ENCODE results near the gene APLN. TPM values are rescaled to one million over a fixed set of nuclear protein-coding genes. Genes with fewer than 3 reads are reported as not detected.

Gene APLN
- total RNA-seq, 1 donor from 2014 or later, result 2.4 TPM

DNA sequence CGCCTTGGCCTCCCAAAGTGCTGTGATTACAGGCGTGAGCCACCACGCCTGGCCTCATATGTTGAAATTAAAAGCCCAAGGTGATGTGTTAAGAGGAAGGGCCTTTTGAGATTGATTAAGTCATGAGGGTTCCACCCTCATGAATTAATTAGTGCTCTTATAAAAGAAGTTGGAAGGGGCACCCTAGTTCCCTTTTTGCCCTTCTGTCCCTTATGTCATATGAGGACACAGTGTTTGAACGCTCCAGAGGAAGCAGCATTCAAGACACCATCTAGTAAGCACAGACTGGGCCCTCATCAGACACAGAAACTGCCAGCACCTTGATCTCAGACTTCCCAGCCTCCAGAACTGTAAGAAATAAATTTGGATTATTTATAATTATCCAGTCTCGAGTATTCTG, 5.1 kb upstream of the APLN start:
- no peak for DNase-seq

DNA sequence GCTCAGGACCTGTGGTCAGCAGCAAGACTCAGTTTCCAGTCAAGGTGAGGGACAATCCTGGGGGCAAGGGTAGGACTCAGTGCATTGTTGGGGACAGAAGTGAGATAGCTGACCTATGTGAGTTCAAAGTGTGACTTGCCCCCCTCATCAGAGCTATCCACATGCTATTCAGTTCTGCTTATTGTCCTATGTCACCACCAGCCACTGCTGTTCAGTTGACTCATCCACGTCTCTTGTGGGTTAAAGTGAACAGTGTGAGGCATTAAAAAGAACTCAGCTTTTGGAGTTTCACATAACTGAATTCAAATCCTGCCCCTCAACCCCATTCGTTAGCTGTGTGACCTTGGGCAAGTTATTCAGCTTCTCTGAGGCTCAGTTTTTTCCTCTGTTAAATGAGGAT, 4.4 kb upstream of the APLN start:
- no peak for DNase-seq

DNA sequence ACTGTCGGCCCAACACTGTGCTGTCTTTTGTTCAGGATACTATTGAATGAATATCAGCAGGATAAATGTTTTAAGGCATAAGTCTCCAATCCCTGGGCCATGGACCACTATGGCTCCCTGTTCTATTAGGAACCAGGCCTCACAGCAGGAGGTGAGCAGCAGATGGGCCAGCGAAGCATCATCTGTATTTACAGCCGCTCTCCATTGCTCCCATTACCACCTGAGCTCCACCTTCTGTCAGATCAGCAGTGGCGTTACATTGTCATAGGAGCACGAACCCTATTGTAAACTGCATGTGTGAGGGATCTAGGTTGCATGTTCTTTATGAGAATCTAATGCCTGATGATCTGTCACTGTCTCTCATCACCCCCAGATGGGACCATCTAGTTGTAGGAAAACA, 3.7 kb upstream of the APLN start:
- DNase-seq, result no peak

DNA sequence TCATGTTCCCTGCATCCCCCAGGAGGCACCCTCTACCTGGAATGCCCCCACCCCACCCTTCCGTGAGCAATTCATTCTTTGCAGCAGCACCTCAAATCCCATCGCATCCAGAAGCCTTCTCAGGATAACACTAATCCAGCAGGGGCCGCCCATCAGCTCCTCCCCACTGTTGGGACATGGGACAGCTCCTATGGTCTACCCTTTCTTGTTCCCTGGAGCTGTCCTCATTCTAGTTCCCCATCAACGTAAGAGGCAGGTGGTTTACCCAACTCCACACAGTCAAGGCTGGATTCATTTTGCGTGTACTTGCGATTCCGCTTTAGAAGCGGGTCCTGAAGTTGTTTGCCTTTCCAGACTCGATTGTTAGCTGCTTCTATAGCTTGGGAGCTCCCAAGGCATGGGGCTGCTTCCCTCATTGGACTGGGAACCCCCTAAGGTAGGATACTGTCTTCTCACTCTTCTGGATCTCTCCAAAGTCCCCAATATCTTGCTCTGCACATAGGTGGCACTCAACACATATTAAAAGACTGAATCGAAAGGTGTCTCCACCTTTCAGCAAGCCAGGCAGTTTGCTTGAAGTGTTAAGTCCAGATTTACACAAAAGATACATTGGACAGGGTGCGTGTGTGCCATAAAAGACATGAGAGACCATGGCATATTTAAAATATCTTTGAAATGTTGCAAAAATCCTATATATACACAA, 942 bp upstream of the APLN start:
- no peak for DNase-seq

DNA sequence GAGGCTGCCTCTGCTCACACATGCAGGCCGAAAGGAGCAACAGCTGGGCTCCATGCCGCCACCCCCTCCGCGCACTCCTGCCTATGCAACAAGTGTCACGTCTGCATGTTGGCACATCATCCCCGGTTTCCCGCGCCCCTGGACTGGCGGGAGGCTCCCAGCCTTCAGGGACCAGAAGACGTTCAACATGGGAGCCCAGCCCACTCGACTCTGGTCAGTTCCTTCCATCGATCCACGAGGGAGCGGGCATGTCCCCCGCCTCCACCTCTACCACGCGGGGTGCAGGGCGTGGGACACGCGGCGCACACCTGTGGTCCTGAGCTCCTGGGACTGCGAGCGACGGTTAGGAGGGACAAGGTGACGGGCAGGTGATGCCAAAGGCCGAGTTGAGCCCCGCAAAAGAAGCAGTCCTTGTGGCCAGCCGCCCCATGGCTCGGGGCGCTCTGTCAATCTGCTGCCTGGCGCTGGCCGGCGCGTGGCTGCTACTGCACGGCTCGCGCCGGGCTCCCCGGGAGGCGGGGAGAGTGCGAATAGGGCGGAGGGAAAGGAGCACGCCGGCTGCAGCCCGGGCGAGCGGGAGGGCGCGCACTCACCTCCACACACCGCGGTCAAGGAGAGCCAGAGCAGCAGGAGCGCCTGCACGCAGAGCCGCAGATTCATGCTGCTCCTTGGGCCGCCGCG, 645 bp downstream of the APLN start:
- DNase-seq, result no peak

DNA sequence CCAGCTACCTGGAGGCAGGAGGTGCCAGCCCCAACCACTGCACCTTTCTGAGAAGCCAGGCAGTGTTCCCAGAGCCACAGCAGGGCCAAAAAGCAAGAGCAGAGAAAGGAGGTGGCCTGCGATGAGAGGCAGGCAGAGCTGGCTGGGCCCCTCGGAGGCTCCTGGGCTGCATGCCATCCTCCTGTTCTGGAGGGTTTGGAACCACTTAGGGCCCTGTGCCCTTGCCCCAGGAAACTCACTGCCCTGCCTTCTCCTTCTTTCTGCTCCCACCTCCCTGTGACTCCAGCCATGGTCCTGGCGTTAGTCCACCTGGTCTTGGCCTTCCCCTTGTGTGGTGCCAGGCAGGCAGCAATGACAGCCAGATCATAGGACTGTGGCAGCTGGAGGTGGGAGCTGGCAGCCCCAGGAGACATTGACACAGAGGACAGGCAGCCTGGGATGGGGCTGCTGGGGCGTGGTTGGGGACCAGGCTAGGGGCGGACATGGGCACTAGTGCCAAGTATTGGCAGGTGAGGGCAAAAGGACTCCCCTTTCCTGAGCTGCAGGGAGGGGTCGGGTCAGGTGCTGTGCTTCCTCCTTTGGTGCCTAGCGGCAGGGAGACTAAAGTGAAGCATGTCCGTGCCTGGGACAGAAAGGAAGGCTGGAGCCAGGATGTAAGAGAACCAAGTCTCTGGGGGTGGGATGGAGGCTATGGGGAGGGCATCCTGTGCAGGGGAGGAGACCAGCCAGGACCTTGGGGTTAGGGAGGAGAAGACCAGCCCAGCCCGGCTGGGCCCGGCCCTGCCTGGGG, 1.4 kb downstream of the APLN start:
- DNase-seq, result no peak

DNA sequence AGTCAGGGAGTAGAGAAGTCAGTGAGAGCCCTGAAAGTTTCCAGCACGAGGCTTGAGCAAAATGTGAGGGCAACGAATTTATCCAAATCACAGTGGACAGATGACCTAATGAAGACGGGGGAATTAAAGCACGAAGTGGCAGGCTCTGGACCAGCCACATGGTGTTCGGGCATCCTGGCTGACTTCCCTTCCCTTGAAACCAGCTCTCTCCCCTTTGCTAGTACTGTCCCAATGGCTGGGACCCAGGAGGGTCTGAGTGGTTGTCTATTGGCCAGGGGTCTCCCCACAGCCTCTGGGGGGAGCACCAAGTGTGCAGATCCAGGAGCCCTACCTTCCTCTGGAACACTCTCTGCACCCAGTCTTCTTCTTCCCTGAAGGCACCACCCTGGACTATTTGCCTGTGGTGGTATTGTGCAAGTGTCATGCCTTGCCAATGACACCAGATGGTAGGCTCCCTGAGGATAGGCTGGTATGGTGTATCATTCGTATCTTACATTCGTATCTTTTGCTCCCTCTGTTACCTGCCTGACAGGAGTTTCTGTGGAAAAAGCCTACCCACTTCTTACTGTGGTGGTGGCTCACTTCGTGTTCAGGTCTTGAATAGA, 2.1 kb downstream of the APLN start:
- no peak for DNase-seq

DNA sequence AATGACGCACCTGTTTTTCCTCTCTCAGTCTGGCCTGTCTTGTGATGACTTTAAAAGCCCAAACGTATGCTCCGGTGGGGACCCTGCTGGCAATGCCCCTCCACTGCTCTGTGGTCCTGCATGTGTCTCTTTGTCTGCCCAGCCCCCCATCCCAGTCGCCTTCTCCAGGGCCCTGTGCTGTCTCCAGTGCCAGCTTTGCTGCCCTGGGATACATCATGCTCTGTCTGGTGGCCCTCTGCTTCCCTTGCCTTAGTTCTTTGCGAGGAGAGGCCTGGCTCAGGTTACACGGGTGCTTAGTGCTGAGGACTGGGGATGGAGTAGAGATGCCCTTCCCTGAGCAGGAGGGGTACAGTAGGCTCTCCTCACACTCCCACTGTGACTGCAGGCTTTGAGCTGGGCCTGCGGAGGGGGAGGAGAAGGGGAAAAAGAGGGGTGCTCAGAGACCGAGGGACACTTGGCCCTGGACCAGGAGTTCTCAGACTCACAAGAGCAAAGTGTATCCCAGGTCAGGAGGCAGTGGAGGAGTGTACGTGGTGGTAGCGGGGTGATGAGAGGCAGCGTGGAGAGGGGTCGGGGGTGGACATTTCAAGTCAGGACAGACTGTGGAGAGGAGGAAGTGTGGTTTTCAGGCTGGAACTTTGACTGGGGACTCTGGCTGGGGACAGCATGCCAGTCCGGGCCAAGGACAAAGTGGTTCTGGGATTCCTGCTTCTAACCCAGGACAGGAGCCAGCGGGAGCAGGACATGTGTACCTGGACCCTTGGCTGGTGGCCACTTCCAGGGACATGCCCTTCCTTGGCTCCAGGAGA, 2.8 kb downstream of the APLN start:
- no peak for DNase-seq

DNA sequence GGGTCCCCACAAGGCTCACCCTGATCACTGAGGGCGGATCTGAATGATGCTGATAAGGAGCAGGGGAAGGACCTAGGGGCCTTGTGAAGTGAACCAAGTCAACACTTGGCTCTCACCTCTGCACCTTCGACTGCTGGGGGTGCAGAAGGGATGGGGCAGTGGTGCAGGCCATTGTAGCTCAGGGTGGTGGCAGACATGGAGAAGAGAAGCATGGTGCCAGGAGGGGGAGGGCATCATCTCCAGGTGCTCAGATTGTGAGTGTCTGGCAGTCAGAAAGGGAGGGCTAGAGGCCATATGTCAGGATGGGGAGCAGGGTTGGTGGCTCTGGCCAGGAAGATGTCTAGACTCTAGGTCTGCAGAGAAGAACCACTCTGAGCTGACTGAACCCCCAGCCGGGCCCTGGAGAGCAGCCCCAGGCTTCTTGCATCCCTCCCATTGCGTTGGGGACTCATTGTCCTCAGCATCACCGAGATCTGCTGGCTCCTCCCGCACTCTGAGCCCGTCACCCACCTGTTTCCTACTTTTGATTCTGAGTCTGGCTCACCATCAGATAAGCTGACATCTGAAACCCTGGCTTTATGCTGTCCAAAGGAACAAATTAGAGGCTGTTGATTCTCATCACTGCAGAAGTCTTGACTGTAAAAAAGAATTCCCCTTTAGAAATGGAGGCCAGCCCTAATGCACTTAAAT, 3.8 kb downstream of the APLN start:
- DNase-seq, result no peak

DNA sequence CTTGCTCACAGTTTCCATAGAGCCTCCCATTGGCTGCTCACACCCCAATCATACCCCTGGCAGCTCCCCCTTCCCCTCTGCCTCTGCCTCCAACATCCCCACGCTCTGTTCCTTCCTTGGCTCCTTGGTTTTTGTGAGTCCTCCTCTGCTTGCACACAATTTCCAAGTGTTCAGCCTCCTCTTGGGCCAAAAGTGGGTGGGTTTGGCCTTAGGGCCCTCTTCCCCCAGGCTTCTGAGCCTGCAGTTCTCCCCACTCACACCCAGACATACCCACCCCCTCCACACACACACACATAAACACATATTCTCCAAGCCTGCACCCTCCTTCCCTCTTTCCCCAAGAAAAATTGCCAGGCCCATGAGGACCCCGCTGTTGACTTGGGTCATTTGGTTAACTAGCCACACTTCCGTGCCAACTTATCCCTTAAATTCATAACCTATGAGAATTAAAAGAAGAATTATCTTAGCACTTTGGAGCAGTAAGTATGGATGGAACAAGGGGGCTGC, 4.5 kb downstream of the APLN start:
- DNase-seq, result no peak

DNA sequence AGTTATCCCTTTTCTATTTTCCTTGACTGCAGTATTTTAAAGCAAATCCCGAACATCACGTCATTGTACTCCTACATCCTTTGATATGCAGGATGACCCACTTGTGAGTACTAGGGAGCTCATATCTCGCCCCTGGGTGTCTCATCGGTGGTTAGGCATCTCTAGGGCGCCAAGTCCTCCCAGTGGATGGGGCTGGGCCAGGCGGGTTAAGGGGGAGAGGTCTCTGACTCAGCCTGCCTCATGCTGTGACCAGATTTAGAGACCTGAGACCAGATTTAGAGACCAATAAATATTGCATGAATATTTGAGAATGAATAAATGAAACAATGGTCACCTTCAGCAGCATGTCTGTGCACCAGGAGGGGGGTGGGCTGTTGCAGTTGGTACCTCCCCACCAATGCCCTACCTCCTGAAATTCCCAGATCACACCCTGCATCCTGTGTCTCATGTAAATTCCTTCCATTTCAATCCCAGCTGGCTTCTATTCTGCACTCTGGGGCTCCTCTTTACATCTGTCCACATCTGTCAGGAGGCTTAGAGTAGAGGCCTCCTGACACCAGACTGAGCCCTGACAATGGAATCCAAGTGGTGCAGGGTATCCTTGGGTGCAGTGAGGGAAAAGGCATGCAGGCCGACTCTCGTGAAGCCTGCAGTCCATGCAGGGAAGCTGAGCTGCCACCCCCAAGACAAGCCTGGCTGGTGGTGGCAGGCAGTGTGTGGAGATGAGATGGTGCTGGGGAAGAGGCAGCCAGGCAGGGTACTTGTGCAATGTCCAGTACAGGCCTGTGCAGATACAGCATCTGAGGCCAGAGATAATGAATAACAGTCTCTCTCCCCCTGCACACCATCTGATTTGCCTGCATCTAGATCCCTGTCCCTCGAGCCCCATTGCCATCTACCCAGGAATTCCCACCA, 5.2 kb downstream of the APLN start:
- no peak for DNase-seq

DNA sequence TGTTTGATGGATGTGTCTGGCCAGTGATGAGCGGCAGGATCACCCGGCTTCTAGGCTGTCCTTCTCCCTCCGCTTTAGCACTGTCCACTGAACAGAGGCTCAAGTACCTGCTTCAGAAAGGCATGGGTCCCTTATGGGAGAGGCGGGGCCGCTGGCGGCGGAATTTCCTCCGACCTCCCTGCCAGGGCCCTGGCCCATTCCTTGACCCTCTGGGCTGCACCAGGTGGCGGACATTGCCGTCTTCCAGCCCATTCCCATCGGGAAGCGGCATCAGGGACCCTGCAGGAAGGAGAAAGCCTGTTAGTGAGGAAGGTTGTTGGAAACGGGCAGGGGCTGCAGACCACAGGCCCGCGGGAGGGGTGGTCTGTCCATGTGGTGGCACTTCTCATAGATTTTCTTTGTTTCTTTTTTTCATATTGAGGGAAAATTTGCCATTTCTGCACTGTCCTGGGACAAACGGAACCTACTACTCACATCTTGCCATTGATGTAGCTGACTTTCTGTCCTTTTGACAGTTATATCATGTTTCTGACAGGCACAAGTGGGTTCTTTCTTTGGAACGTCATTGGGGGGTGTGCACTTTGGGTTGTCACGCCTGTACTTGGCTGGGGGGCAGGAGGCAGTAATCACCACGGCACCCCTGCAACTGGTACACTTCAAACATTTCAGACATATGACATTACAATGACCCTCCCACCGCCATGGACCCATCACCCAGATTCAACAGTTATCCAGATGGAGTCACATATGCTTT, 6.1 kb downstream of the APLN start:
- no peak for DNase-seq

DNA sequence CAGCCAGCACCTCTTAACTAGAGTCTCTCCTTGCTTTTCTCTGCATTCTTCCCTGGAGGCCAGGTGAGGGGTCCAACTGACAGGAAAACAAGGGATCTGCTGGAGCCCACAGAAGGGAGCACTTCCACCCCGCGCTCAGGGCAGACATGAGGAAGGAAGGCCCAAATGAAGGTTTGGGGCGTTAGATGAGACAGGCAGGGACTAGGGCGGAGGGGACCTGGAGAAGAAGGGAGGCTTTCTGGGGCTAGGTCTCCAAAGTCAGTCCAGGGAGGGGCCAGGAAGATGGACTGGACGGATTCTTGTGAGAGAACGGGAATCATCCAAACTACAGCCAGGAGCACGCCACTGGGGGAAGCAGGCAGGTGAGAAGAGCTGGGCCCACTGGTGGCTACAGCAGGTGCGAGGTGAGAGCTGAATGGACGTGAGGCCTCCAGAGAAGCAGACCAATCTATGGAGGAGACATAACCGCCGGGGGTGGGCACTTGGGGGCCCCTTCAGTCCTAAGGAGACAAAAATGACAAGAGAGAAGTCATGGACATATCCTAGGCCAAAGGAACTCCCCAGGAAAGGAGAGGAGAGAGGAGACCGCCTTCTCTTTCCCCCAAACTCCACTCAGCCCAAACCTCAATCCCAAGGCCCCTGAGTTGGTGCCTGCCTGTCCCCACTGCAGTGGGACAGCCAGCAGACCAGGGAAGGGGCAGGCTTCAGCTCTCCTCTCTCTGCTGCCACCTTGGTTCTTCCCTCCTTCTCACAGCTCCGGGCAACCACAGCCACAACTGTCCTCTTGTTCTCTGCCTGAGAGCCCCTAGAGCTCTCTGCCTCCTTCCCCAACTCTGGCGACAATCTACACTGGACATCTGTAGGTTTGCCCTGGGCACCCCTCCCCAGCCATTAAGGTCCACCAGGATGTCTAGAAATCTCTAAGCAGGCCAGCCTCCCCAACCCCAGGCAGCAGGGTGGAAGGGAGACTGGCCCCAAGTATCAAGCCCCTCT, 7.0 kb downstream of the APLN start:
- no peak for DNase-seq

DNA sequence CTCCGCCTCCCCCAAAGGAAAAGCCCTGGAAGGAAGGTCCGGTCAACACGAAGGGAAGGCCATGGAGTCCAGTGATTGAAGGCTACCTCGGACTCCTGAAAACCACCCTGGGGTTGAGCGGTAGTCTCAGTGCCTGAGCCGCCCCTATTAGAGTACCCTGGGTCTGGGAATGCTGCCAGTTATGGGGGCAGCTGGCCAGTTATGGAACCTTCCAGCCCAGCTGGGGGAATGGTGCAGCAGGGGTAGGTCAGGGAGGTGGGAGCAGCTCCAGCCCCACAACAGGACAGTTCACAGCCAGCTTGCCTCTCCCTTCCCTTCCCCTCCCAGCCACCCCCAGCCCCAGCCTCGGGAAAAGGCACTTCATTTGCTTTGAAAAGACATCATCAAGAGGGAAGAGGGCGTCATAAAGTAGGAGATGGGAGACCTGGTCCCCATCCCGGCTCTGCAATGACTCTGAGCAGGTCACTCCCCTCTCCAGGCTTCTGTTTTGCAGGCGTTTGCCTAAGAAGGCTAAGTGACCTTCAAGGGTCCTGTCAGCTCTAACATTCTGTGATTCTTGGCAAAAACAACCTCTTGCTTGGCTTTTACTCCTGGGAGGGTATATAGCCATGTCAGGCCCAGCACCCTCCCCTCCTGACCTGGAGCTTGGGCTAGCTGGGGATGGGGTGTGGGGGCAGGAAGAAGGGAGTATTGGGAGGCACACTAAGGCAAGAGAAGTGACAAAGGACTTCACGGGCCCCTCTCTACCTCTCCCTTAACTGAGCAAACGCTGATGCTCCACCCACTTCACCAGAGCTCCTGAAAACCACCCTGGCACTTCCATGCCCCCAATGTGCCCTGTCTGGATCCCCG, 8.0 kb downstream of the APLN start:
- DNase-seq, result no peak

DNA sequence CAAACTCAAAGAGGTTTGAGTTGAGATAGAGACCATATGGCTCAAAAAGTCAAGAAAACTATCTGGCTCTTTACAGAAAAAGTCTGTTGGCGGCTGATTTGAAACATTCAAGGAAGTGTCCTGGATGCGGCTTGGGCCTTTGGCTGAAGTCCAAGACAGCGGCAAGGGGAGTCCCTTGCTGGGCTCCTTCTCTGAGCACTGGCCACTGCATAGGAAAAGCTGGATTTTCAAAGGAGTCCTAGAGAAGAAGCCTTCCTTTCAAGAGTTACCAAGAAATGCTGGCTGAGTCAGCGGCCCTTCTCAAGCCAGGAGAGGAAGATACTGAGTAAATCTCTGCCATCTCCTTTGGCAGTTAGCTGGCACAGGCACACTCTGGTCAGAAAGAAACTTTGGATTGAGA, 12.1 kb downstream of the APLN start:
- DNase-seq, result no peak

DNA sequence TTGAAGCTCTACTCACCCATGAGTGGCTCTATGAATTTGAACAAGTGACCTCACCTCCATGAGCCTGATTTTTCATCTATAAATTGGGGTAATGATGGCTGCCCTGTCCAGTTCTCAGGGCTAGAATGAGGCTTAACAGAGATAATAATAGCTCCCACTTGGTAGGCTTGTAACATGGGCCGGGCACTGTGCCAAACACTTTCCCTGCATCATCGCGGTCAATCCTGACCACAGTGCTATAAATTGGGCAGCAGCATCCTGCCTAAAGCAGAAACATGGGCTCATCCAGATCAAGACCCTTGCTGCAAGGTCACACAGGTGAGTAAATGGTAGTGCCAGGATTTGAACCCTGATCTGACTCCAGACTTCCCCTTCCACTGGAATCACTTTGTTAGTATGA, 12.8 kb downstream of the APLN start:
- DNase-seq, result no peak

DNA sequence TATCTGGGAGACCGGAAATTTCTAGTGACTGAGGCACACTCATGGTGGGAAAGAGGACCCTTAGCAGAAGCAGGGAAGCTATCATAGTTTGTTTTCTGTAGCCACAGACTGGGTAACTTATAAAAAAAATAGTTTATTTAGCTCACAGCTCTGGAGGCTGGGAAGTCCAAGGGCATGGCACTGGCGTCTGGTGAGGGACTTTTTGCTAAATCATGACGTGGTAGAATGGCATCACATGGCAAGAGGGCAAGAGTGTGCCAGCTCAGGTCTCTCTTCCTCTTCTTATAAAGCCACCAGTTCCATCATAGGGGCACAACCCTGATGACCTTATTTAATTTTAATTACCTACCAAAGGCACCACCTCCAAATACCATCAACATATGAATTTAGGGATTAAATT, 13.3 kb downstream of the APLN start:
- DNase-seq, result no peak
